GM23338 (cell line): Measurements from ENCODE around the gene PFKP. TPM values are rescaled to one million over a fixed set of nuclear protein-coding genes. Genes with fewer than 3 reads are reported as not detected.

ENCODE experiments used
- ATAC-seq: fragments of 200-7000 bp; cut with Tn5 transposase; 3 replicates; pipeline ENCODE4 v1.9.1; 2020
- DNase-seq: peaks from one replicate; pipeline ENCODE4 v3.0.0-alpha.2; 2015; ENCODE audit warnings: low spot score
- H2AFZ ChIP-seq: fragments of 200-600 bp; sonication (generic); 2 replicates; pipeline ENCODE4 v1.8.0; 2016; ENCODE audit warnings: antibody characterized with exemption, mild to moderate bottlenecking, moderate library complexity
- H3F3A ChIP-seq: fragments of 200-600 bp; sonication (generic); replicated peaks from 2 replicates; pipeline ENCODE4 v1.8.0; 2017; ENCODE audit warnings: antibody characterized with exemption, mixed run types, low read depth
- H3K27ac ChIP-seq: fragments of 200-600 bp; sonication (generic); 2 replicates; pipeline ENCODE4 v1.6.1; 2016; ENCODE audit warnings: low read depth
- H3K27me3 ChIP-seq: fragments of 200-600 bp; sonication (generic); 2 replicates; pipeline ENCODE4 v1.8.0; 2016; ENCODE audit warnings: mild to moderate bottlenecking, mixed run types, moderate library complexity; ENCODE audit not compliant: insufficient read depth
- H3K36me3 ChIP-seq: fragments of 200-600 bp; sonication (generic); 2 replicates; pipeline ENCODE4 v1.8.0; 2016; ENCODE audit warnings: mild to moderate bottlenecking; ENCODE audit not compliant: insufficient read depth
- H3K4me1 ChIP-seq: fragments of 200-600 bp; sonication (generic); 2 replicates; pipeline ENCODE4 v1.8.0; 2016; ENCODE audit warnings: mild to moderate bottlenecking, moderate library complexity; ENCODE audit not compliant: insufficient read depth
- H3K4me2 ChIP-seq: fragments of 200-600 bp; sonication (generic); 2 replicates; pipeline ENCODE4 v1.7.1; 2017; ENCODE audit warnings: mixed run types
- H3K4me3 ChIP-seq: fragments of 200-600 bp; sonication (generic); 2 replicates; pipeline ENCODE4 v1.6.1; 2016; ENCODE audit warnings: mixed run types
- H3K79me2 ChIP-seq: fragments of 200-600 bp; sonication (generic); replicated peaks from 2 replicates; pipeline ENCODE4 v1.8.0; 2017; ENCODE audit warnings: mild to moderate bottlenecking; ENCODE audit not compliant: insufficient read depth
- H3K9me2 ChIP-seq: fragments of 200-600 bp; sonication (generic); 2 replicates; pipeline ENCODE4 v1.8.0; 2017; ENCODE audit not compliant: insufficient read depth
- H4K20me1 ChIP-seq: fragments of 200-600 bp; sonication (generic); replicated peaks from 2 replicates; pipeline ENCODE4 v1.8.0; 2017; ENCODE audit warnings: mild to moderate bottlenecking; ENCODE audit not compliant: insufficient read depth
- H3K27ac Mint-ChIP-seq: 2 replicates; pipeline ENCODE4 v1.8.0; 2020; ENCODE audit warnings: inconsistent platforms, mild to moderate bottlenecking, moderate library complexity, mixed read lengths
- H3K27me3 Mint-ChIP-seq: 3 replicates; pipeline ENCODE4 v1.8.0; 2022; ENCODE audit warnings: low read depth, mild to moderate bottlenecking, moderate library complexity, mixed read lengths, inconsistent platforms; ENCODE audit not compliant: insufficient read depth, poor library complexity
- H3K36me3 Mint-ChIP-seq: 3 replicates; pipeline ENCODE4 v1.8.0; 2021; ENCODE audit warnings: low read depth, mild to moderate bottlenecking, inconsistent platforms, moderate library complexity, mixed read lengths
- H3K4me1 Mint-ChIP-seq: 3 replicates; pipeline ENCODE4 v1.8.0; 2020; ENCODE audit warnings: mild to moderate bottlenecking, inconsistent platforms, mixed read lengths
- H3K4me3 Mint-ChIP-seq: 3 replicates; pipeline ENCODE4 v1.8.0; 2021; ENCODE audit warnings: moderate library complexity, mild to moderate bottlenecking, inconsistent platforms, mixed read lengths
- H3K9me3 Mint-ChIP-seq: 3 replicates; pipeline ENCODE4 v1.8.0; 2020; ENCODE audit warnings: moderate library complexity, mild to moderate bottlenecking, inconsistent platforms, mixed read lengths
- CREB1 ChIP-seq: fragments of 250-450 bp; sonication (Bioruptor Pico); IDR thresholded peaks from 2 replicates; pipeline ENCODE4 v1.5.0; 2020; ENCODE audit warnings: low read depth, mild to moderate bottlenecking, moderate library complexity
- EZH2 ChIP-seq: fragments of 200-600 bp; sonication (generic); IDR thresholded peaks from one replicate; pipeline ENCODE4 v1.8.0; 2017; ENCODE audit warnings: antibody characterized with exemption, mild to moderate bottlenecking, low read depth; ENCODE audit not compliant: unreplicated experiment
- JUNB ChIP-seq: IDR thresholded peaks from one replicate; pipeline ENCODE4 v1.6.1; 2016; ENCODE audit warnings: antibody characterized with exemption; ENCODE audit not compliant: unreplicated experiment
- NANOG ChIP-seq: IDR thresholded peaks from 2 replicates; pipeline ENCODE4 v1.6.1; 2016; ENCODE audit warnings: antibody characterized with exemption, borderline replicate concordance
- POLR2AphosphoS5 ChIP-seq: IDR thresholded peaks from 2 replicates; pipeline ENCODE4 v1.6.1; 2016; ENCODE audit warnings: antibody characterized with exemption, low read depth
- REST ChIP-seq: IDR thresholded peaks from one replicate; pipeline ENCODE4 v1.6.1; 2018; ENCODE audit warnings: antibody characterized with exemption; ENCODE audit not compliant: unreplicated experiment
- STAT1 ChIP-seq: IDR thresholded peaks from one replicate; pipeline ENCODE4 v1.6.1; 2016; ENCODE audit warnings: antibody characterized with exemption; ENCODE audit not compliant: unreplicated experiment
- ZNF114 ChIP-seq: fragments of 250-450 bp; sonication (Bioruptor Pico); IDR thresholded peaks from 2 replicates; pipeline ENCODE4 v1.5.0; 2020; ENCODE audit warnings: mild to moderate bottlenecking, moderate library complexity
- ZNF331 ChIP-seq: fragments of 250-450 bp; sonication (Bioruptor Pico); IDR thresholded peaks from 2 replicates; pipeline ENCODE4 v1.5.0; 2020; ENCODE audit warnings: low read depth, mild to moderate bottlenecking, moderate library complexity
- ZNF462 ChIP-seq: fragments of 250-450 bp; sonication (Bioruptor Pico); IDR thresholded peaks from 2 replicates; pipeline ENCODE4 v1.5.0; 2020; ENCODE audit warnings: mild to moderate bottlenecking, moderate library complexity
- polyA plus RNA-seq: library from polyadenylated mRNA; unstranded; fragments of >200 nt; fragmentation: Nextera tagmentation; extraction: Ambion mirVana; gene quantifications from 2 replicates; pipeline ENCODE4 v1.2.1, GENCODE V29; 2016
- total RNA-seq: library from RNA; depleted of rRNA; stranded (reverse); fragments of >200 nt; shearing (Covaris generic); gene quantifications from 2 replicates; pipeline ENCODE4 v1.2.3, GENCODE V29; 2014

PFKP gene
- total and polyA plus RNA-seq, 2 experiments from 2014 or later: 56.3 to 120 TPM

- no peak for TF ChIP-seq NANOG
- no peak for TF ChIP-seq REST
- no peak for TF ChIP-seq CREB1 (CRISPR knock-in tag)
- no peak for TF ChIP-seq ZNF331
- no peak for TF ChIP-seq JUNB
Observed at GRCh38 chr10:3185386-3185785, 118.0 kb downstream of the PFKP start (continued).

- Histone ChIP-seq H3K27ac (no peak overlapping the region), H3K9me2 (no peaks in the 10 kb centered on the region), H3K36me3 (no peaks in the 10 kb centered on the region), H3K4me1 (peaks cover 9% of the 10 kb centered on the region; the same call in 1 of the 2 replicates), H4K20me1 (no peaks in the 10 kb centered on the region), H3K27me3 (no peaks in the 10 kb centered on the region), H3F3A (no peaks in the 10 kb centered on the region), H3K79me2 (no peaks in the 10 kb centered on the region), H3K4me3 (no peak overlapping the region), H2AFZ (no peak overlapping the region), H3K4me2 (no peak overlapping the region)
- H3K36me3 Mint-ChIP-seq: 0 out of 3 replicates have a peak, but pooled peaks cover 3% of the 10 kb centered on the region
- H3K4me1 Mint-ChIP-seq: peaks cover 13% of the 10 kb centered on the region; the same call in 2 of the 3 replicates
- ATAC-seq: no peak
- H3K27ac Mint-ChIP-seq: no peak overlapping the region
- H3K27me3 Mint-ChIP-seq: peaks cover 4% of the 10 kb centered on the region
- TF ChIP-seq NANOG (no peak), ZNF114 (CRISPR knock-in tag) (no peak), EZH2 (no peak), ZNF462 (CRISPR knock-in tag) (no peak), STAT1 (no peak), POLR2AphosphoS5 (no peak)
- peaks cover 5% of the 10 kb centered on the region; the same call in 2 of the 3 replicates for H3K9me3 Mint-ChIP-seq
- DNase-seq: no peak
- H3K4me3 Mint-ChIP-seq: no peak overlapping the region
Observed at GRCh38 chr10:3186368-3186767, 119.0 kb downstream of the PFKP start.
